Anterior cingulate cortex (tissue), 58 donors: Measurements from ENCODE around the gene CLMN.

Source experiments
- DNase-seq, 58 donors: peaks; one replicate each; lab custom pipeline; 2025; lab: John Stamatoyannopoulos, UW

The CLMN gene

GRCh38 chr14:95250140-95250769 is 69.5 kb downstream of the CLMN start:
- DNase-seq: no peak

DNA sequence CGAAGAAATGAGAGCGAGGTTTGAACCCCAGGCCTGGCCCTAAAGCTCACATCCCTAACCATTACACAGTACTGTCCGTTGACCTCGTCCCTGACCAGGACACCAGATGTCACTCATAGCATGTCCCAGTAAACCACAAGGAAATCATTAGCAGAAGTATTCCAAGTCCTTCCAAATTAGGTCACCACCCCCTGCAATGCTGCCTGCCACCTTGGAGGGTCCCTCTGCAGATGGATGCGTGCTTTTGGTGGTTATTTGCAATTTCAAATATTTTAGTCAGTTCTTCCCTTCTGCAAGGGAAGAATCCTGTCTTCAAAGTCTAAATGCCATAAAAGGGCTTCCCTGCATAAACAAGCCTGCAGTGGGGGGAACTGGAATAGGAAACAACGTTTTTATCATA is 71.3 kb downstream of the CLMN start:
- no peak for DNase-seq

DNA sequence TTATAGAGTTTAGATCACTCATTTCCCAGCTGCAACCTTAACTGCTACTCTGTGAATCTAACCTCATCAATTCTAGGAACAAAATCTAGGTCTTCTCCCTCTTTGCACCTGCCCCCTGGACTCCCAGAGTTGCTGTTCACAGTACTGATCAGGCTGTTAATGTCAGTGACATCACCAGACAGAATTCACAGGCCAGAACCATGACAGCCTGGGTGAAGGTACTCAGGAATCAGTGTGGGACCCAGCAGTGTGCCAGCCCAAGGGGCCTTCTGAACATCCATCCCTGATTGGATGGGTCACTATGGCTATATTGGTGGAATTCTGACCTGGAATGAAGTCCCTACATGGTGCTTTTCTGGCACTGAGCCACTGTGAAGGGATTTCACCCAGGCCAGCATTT is 72.8 kb downstream of the CLMN start:
- no peak for DNase-seq

DNA sequence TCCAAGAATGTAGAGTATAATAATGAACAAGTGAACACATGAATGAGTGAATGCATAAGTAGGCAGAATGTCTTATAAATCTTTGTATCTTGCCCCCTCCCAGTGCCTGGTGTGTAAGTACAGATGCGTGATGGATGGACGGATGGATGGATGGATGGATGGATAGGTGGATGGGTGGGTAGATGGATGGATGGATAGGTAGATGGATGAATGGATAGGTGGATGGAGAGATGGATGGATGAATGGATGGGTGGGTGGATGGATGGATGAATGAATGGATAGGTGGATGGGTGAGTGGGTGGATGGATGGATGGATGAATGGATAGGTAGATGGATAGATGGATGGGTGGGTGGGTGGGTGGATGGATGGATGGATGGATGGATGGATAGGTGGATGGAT is 74.4 kb downstream of the CLMN start:
- no peak for DNase-seq

GRCh38 chr14:95244587-95244986 is 75.1 kb downstream of the CLMN start:
- no peak for DNase-seq

DNA sequence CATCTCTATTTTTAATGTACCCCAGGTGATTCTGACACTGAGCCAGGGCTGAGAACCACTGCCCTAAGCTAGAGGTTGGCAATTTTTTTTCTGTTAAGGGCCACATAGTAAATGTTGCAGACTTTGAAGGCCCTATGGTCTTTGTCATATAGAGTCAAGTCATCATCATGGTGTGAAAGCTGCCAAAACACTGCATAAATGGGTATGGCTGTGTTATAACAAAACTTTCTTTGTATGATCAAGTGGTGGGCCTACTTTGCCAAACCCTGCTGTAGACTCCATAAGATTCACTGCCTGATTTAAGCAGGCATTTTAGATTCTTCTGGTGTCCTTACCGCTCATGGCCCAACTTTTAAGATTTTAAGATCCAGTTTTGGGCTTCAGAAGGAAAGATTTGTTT is 76.8 kb downstream of the CLMN start:
- DNase-seq: no peak

GRCh38 chr14:95240859-95241813 is 78.6 kb downstream of the CLMN start:
- DNase-seq: no peak

DNA sequence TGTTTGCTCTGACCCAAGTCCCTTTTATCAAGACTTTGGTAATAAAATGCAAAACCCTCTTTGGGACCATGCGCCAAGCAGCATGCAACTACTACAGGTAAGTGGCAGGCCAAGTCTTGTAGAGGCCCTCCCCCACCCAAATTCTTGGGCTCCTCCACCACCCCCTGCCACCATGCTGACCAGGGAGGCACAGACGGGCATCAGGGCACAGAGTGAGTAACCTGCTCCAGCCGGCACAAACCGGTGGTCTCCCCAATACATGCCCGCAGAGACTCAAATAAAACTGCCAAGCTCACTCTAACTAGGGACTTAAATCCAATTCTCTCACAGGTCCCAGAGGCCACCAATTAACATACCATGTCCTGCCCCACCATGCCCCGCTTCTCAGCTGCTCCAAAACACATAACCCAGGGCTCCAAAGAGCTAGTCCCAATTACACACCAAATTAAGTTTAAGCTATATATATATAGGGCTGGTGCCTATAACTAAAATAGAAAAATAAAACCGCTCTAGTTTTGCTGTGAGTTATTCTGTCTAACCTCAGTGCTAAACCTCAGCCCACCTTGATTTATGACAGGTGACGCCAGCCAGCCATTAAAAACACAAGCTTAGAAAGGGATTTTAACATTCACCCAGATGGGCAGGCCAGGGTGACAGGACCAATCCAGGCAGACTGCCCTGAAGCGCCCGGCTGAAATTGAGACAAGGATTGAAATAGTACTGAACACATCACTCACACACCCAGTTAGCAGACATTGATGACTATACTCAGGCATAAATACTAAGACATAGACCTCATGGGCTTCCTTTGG is 81.0 kb downstream of the CLMN start:
- DNase-seq: no peak

DNA sequence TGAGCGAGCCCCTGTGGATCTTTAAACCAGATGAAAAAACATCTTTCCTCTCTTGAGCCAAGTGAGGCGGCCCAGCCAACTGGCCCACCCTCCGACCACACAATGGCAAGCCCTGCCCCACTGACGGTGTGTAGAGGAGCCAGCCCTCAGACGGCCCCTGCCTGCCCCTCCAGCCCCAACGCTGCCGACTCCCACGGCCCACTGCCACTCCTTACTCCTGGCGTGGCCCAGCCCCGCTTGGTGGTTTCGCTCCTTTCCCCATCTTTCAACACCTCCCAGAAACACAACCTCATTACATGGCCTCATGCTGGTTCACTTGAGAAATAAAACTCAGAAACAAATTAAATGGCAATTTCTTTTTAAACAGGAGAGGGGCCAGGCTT is 81.8 kb downstream of the CLMN start:
- DNase-seq: no peak

DNA sequence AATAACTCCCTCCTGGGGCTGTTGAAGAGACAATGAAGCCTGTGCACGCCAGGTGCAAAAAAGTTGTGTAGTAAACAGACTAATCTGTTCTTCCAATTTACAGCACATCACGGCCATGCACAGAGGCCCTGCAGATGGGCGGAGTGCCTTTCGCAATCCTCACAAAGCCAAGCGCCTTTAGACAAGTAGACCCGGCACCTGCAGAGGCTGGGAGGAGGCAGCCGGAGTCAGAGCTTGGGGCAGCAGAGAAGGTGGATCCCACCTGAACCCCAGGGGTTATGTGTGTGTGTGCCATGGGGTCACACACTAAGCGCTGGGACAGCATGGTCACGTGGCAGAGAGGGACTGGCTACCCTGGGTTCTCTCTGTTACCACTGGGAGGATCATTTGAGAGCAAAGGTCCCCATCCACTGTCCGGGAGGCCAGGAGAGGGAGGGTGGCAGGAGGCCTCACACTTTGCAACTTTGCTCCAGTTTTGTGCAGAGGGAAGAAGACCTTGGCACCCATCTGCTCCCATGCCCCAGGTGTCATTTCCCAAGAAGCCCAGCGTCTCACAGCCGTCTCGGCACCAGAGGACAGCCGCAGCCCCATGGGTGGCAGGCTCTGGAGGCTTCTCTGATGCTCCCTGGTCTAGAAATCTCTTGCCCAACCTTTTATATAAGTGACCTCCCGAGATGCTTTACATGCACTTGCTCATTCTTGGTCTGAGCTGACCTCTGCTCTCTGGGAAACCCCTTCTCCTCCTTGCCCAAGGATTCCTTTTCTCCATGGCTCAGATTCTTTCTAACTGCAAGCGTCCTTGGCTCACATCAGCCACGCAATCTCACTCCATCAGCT is 82.4 kb downstream of the CLMN start:
- DNase-seq: no peak

DNA sequence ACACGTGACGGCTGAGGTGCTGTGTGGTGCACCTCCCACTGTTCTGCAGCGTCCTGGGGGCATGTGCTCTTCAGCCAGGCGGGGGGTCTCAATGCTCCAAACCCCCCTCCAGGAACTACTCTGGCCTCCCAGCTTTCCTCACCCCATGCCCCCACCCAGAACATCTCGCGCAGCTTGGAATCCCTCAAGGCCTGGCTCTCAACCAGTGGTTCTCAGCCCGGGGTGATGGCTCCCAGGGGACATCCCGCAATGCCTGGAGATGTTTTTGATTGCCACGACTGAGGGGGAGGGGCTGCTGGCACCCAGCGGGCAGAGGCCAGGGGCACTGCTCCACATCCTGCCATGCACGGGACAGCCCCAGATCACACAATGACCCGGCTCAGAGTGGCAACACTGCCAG is 83.5 kb downstream of the CLMN start:
- DNase-seq: peak in 1 of 58 donors; percentile 26

DNA sequence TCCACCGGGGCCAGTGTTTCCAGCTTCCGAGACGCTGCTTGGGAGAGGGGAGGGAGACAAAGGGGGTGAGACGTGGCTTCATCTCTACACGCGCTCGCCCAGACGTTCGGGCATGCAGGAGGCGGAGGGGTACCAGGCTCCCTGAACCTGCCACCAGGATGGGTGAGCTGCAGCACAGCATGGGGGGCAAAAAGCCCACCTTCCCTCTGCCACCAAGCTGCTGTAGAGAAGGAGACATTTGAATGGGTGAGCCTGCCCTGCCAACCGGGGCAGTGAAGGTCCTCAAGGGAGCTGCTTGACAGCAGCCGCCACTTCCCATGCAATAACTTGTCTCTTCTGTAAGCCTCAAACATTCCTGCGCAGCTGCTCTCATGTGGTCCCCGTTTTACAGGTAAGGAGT is 83.9 kb downstream of the CLMN start:
- DNase-seq: no peak

DNA sequence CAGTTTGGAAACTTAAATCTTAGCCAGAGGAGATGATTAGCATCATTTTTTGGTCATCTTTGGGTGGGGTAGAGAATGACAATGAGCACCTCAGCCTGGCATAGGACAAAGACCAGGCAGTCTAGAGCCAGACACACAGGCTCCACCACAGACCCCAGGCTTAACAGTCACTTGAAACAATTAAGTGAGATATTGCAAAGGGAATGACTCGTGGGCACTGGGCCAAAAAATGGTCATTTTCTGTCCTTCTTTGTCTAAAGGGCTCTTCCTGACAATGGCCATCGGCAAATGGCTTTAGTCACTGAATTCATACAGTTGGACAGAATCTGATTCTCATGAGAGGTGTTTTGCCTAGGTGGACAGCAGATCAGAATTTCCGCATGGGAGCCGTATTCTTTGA is 84.4 kb downstream of the CLMN start:
- DNase-seq: peak in 1 of 58 donors; percentile 35

- DNase-seq: no peak
These were observed 85.3 kb downstream of the CLMN start for GRCh38 chr14:95234426-95234825.

DNA sequence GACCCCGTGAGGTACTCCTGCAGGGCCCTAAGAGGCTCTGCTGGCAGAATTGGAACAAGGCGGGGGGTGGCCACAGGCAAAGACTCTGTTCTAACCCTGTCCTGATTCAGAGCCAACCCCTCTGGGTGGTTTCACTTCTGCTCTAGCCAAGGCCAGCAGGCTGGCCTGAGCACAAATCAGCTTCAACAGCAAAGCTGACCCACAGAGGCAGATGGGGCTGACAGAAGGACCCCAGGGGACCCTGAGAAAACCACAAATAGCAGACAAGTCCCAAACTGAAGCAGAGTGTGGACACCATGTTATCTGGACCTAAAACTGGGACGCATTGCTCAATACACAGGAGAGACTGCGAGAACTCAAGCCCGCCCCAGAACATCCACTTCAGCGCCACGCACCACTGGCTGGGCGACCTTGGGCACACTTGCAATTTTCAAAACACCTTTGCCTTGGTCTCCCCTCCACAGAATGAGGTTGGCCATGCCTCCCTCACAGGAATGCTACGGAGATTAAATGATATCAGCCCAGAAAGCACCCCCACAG is 85.9 kb downstream of the CLMN start:
- DNase-seq: peak in 10 of 58 donors; percentile 7 to 42 (median 20)

- DNase-seq: no peak
These were observed 86.7 kb downstream of the CLMN start for GRCh38 chr14:95232894-95233584.

DNA sequence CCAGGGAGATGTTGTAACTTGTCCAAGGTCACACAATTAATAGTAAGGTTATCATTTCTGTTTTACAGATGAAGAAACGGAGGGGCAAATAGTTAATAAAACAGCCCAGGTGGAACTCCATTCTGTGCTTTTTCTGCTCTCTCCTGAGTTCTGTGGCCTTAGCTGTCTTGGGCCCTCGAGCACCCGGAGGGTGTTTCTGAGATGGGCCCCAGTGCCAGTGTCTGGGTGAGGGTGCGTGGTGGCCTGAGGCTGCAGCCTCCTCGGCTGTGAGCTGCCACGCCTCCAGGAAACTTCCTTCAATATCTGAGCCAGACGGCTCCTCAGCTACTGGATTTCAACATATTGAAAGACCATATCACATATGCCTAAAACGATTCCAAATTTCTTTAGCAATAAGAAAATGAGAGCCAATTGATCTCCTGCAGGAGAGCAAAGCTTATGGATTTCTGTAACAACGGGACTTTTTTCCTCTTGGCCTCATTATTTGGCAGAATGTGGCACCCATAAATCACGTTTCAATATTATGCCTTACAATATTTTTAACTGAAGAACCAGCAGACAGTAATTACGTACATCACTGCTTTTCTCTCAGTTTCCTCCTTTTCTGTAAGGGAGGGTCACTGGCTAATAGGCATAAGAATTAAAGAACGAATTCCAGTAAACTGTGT is 87.6 kb downstream of the CLMN start:
- DNase-seq: no peak

DNA sequence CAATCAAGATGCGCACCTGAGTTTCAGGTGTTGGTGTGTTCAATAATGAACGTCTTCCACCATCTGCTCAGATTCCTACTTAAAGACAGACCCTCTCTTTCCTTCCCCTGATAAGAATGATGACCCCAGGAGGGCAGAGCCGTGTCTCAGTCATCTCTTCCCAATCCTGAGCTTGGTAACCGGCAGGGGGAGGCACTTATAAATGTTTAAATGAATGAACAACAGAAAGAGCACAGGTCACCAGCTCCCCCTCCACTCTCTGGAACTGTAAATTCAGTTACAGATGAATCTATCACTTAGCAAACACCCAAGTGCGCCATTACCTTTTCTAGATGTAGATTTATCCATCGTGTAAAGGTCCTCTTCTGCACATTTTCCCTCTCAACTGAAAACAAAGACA is 90.0 kb downstream of the CLMN start:
- no peak for DNase-seq

- no peak for DNase-seq
These were observed 91.5 kb downstream of the CLMN start for GRCh38 chr14:95228240-95228639.
